A549 (cell line): ENCODE results near the gene DOCK9.

Experiments used
- EP300 ChIP-seq, 2 experiments: fragments of >200 bp; sonication (Bioruptor Twin); formaldehyde crosslinking; IDR thresholded peaks; 2 replicates in 1 of 2; 3 replicates in 1 of 2; pipeline ENCODE4 v1.6.1; 2016 to 2017
- FOSB ChIP-seq: fragments of 250-450 bp; sonication (Bioruptor Pico); IDR thresholded peaks from 2 replicates; pipeline ENCODE4 v1.5.0; 2020; ENCODE audit warnings: mild to moderate bottlenecking, moderate library complexity
- KDM5A ChIP-seq: fragments of 200-600 bp; sonication (generic); IDR thresholded peaks from 2 replicates; pipeline ENCODE4 v1.6.1; 2016; ENCODE audit warnings: antibody characterized with exemption, mild to moderate bottlenecking
- MAZ ChIP-seq: fragments of 150-350 bp; IDR thresholded peaks from 2 replicates; pipeline ENCODE4 v1.6.1; 2014; ENCODE audit warnings: antibody characterized with exemption, low read depth, low read length, borderline replicate concordance
- POLR2A ChIP-seq: IDR thresholded peaks from 2 replicates; pipeline ENCODE4 v1.6.1; 2012; ENCODE audit warnings: mild to moderate bottlenecking, low read length
- POLR2AphosphoS2 ChIP-seq: conservative IDR thresholded peaks from 2 replicates; pipeline ENCODE4 v1.6.1; 2012; ENCODE audit warnings: low read length, improper control_type of control experiment, inconsistent platforms
- RAD21 ChIP-seq, 2 experiments: fragments of >200 bp in 1 of 2; sonication (Bioruptor Twin) in 1 of 2; formaldehyde crosslinking in 1 of 2; IDR thresholded peaks in 1 of 2; conservative IDR thresholded peaks in 1 of 2; 2 replicates in 1 of 2; 3 replicates in 1 of 2; pipeline ENCODE4 v1.6.1; 2012 to 2018; ENCODE audit warnings: inconsistent platforms in 1 of 2
- ZFP36 ChIP-seq: fragments of 450-650 bp; IDR thresholded peaks from 2 replicates; pipeline ENCODE4 v1.6.1; 2014; ENCODE audit warnings: borderline replicate concordance; ENCODE audit not compliant: partially characterized antibody
- ZSCAN20 ChIP-seq: fragments of 250-450 bp; sonication (Bioruptor Pico); IDR thresholded peaks from 2 replicates; pipeline ENCODE4 v1.8.0; 2022; ENCODE audit warnings: mild to moderate bottlenecking, moderate library complexity
- TF ChIP-seq, protein P1 (sequence below): fragments of >200 bp; sonication (Bioruptor Twin); formaldehyde crosslinking; IDR thresholded peaks from 3 replicates; pipeline ENCODE4 v1.5.1; 2016
- TF ChIP-seq, protein P2 (sequence below): IDR thresholded peaks from 2 replicates; pipeline ENCODE4 v1.6.1; 2012
- TF ChIP-seq, protein P3 (sequence below): fragments of 250-450 bp; sonication (Bioruptor Pico); IDR thresholded peaks from 2 replicates; pipeline ENCODE4 v1.5.0; 2021; ENCODE audit warnings: mild to moderate bottlenecking, moderate library complexity, borderline replicate concordance
- TF ChIP-seq, protein P4 (sequence below): fragments of 150-350 bp; IDR thresholded peaks from 2 replicates; pipeline ENCODE4 v1.6.1; 2014; ENCODE audit warnings: low read depth, mild to moderate bottlenecking, low read length

DNA sequence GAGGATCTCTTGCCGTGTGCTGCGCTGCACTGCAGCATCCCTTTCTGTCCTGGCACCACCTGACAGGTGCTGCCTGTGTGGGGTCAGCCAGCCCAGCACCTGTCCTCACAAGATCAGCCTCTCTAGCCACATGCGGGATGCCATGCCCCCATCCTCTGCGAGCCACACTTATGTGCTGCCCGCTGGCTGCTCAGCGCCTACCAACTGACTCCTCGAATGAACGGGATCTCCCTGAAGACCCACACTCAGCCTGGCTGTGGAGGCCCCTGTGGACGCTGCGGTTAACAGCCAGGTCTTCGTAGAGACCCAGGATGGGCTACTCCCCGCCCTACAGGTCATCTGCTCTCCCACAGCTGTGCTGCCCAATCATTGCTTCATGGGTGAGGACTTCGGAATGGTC is 106.1 kb downstream of the DOCK9 start:
- TF ChIP-seq, protein P1, sequence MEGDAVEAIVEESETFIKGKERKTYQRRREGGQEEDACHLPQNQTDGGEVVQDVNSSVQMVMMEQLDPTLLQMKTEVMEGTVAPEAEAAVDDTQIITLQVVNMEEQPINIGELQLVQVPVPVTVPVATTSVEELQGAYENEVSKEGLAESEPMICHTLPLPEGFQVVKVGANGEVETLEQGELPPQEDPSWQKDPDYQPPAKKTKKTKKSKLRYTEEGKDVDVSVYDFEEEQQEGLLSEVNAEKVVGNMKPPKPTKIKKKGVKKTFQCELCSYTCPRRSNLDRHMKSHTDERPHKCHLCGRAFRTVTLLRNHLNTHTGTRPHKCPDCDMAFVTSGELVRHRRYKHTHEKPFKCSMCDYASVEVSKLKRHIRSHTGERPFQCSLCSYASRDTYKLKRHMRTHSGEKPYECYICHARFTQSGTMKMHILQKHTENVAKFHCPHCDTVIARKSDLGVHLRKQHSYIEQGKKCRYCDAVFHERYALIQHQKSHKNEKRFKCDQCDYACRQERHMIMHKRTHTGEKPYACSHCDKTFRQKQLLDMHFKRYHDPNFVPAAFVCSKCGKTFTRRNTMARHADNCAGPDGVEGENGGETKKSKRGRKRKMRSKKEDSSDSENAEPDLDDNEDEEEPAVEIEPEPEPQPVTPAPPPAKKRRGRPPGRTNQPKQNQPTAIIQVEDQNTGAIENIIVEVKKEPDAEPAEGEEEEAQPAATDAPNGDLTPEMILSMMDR = no peak
- TF ChIP-seq, protein P2, sequence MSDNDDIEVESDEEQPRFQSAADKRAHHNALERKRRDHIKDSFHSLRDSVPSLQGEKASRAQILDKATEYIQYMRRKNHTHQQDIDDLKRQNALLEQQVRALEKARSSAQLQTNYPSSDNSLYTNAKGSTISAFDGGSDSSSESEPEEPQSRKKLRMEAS = no peak
- TF ChIP-seq EP300 (IDR thresholded peaks at IDR 0.05) (no peak), KDM5A (no peak), FOSB (CRISPR knock-in tag) (no peak), RAD21 (conservative IDR thresholded peaks at IDR 0.05 in 1 of 2, IDR thresholded peaks at IDR 0.05 in 1 of 2) (no peak), POLR2A (no peak), ZFP36 (no peak), POLR2AphosphoS2 (no peak), MAZ (no peak), ZSCAN20 (no peak)
- TF ChIP-seq, protein P3, sequence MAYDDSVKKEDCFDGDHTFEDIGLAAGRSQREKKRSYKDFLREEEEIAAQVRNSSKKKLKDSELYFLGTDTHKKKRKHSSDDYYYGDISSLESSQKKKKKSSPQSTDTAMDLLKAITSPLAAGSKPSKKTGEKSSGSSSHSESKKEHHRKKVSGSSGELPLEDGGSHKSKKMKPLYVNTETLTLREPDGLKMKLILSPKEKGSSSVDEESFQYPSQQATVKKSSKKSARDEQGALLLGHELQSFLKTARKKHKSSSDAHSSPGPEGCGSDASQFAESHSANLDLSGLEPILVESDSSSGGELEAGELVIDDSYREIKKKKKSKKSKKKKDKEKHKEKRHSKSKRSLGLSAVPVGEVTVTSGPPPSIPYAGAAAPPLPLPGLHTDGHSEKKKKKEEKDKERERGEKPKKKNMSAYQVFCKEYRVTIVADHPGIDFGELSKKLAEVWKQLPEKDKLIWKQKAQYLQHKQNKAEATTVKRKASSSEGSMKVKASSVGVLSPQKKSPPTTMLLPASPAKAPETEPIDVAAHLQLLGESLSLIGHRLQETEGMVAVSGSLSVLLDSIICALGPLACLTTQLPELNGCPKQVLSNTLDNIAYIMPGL (CRISPR knock-in tag) = no peak
- TF ChIP-seq, protein P4, sequence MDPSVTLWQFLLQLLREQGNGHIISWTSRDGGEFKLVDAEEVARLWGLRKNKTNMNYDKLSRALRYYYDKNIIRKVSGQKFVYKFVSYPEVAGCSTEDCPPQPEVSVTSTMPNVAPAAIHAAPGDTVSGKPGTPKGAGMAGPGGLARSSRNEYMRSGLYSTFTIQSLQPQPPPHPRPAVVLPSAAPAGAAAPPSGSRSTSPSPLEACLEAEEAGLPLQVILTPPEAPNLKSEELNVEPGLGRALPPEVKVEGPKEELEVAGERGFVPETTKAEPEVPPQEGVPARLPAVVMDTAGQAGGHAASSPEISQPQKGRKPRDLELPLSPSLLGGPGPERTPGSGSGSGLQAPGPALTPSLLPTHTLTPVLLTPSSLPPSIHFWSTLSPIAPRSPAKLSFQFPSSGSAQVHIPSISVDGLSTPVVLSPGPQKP = no peak
